NCI-H1105 (cell line): ENCODE results near the gene LAT.

Experiments used
- DNase-seq: peaks from one replicate; lab custom pipeline; 2025; lab: John Stamatoyannopoulos, UW

The LAT gene

GRCh38 chr16:29009050-29009837 is 24.4 kb downstream of the LAT start:
- DNase-seq, result no peak

- no peak for DNase-seq
Measured at GRCh38 chr16:29009838-29010166, 24.9 kb downstream of the LAT start.

- no peak for DNase-seq
Measured at GRCh38 chr16:29011112-29011511, 26.3 kb downstream of the LAT start.

- DNase-seq, result no peak
Measured at GRCh38 chr16:29011851-29012250, 27.0 kb downstream of the LAT start.

- DNase-seq, result no peak
Measured at GRCh38 chr16:29012913-29013553, 28.2 kb downstream of the LAT start.

GRCh38 chr16:29014561-29015069 is 29.8 kb downstream of the LAT start:
- DNase-seq, result no peak

GRCh38 chr16:29022196-29022595 is 37.3 kb downstream of the LAT start:
- DNase-seq, result no peak

- DNase-seq, result no peak
Measured at GRCh38 chr16:29023279-29024277, 38.7 kb downstream of the LAT start.

- no peak for DNase-seq
Measured at GRCh38 chr16:29024278-29024677, 39.4 kb downstream of the LAT start.

- no peak for DNase-seq
Measured at GRCh38 chr16:29025218-29025617, 40.4 kb downstream of the LAT start.

- no peak for DNase-seq
Measured at GRCh38 chr16:29025735-29026134, 40.9 kb downstream of the LAT start.

GRCh38 chr16:29028457-29029167 is 43.8 kb downstream of the LAT start:
- no peak for DNase-seq

GRCh38 chr16:29029168-29029994 is 44.5 kb downstream of the LAT start:
- no peak for DNase-seq

- DNase-seq, result no peak
Measured at GRCh38 chr16:29030086-29030840, 45.4 kb downstream of the LAT start.
